Measurements from ENCODE around the gene EVC.

Gene EVC

GRCh38 chr4:5701971-5702370 lies 9.0 kb upstream of the EVC start:
- DNase-seq (ENCODE audit: low spot score in 2 of 2), result no peak
- H3K4me1 ChIP-seq, result no peaks in the 10 kb centered on the region
- no peaks in the 10 kb centered on the region for H3K36me3 ChIP-seq (replicated peaks)
- H3K27me3 ChIP-seq (ENCODE audit: low read depth), result no peaks in the 10 kb centered on the region
- no peak overlapping the region for H3K4me3 ChIP-seq
- no peaks in the 10 kb centered on the region for H3K9me3 ChIP-seq
- in situ Hi-C loops (cut with MboI; ENCODE audit: low sequenced_read_pairs), result no loop called here

DNA sequence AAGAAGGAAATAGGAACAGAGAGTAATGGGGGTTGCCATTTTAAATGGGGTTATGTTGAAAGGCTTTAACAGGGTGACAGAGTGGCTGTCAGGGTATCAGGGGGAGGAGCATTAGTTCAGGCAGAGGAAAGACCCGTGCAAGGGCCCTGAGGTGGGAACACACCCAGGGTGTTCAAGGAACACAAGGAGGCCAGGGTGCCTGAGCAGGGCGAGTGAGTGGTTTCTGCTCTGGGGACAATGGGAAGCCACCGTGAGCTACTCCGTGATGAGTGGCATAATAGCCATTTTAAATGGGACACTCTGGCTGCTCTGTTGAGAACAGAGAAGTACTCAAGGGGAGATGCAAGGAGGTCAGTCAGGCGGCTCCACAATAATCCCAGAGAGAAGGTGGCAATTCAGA lies 7.2 kb upstream of the EVC start:
- in situ Hi-C loops (cut with MboI; ENCODE audit: low sequenced_read_pairs), result no loop called here
- Histone ChIP-seq H3K36me3 (replicated peaks) (no peaks in the 10 kb centered on the region), H3K9me3 (no peaks in the 10 kb centered on the region), H3K27me3 (ENCODE audit: low read depth) (no peaks in the 10 kb centered on the region), H3K4me3 (no peak overlapping the region), H3K4me1 (no peaks in the 10 kb centered on the region)
- no peak for DNase-seq (ENCODE audit: low spot score in 2 of 2)

DNA sequence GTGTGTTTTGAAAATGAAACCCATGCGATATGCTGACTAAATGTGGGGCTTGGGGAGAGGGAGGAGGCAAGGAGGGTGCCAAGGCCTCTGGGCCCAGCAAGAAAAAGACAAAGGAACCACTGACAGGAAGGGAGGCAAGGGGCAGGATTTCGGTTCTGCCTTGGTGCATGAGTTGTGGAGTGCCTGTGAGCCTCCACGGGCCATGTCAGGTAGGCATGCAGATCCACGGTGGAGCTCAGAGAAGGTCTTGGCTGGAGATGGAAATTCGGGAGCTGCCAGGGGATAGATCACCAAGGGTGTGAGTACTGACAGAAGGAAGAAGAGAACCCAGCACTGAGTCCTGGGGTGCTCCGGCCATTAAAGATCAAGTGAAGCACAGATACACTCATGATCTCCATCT lies 6.7 kb upstream of the EVC start:
- in situ Hi-C loops (cut with MboI; ENCODE audit: low sequenced_read_pairs), result no loop called here
- Histone ChIP-seq H3K4me1 (no peaks in the 10 kb centered on the region), H3K27me3 (ENCODE audit: low read depth) (no peaks in the 10 kb centered on the region), H3K4me3 (no peak overlapping the region), H3K36me3 (replicated peaks) (no peaks in the 10 kb centered on the region), H3K9me3 (no peaks in the 10 kb centered on the region)
- no peak for DNase-seq (ENCODE audit: low spot score in 2 of 2)

- in situ Hi-C loops (cut with MboI; ENCODE audit: low sequenced_read_pairs), result no loop called here
- H3K4me3 ChIP-seq, result no peak overlapping the region
- no peaks in the 10 kb centered on the region for H3K9me3 ChIP-seq
- no peaks in the 10 kb centered on the region for H3K27me3 ChIP-seq (ENCODE audit: low read depth)
- peaks cover 5% of the 10 kb centered on the region for H3K4me1 ChIP-seq
- DNase-seq (ENCODE audit: low spot score in 2 of 2), result no peak
- H3K36me3 ChIP-seq (replicated peaks), result no peaks in the 10 kb centered on the region
Observed at GRCh38 chr4:5705647-5706320, 5.2 kb upstream of the EVC start.

- Histone ChIP-seq H3K4me1 (peaks cover 6% of the 10 kb centered on the region), H3K27me3 (ENCODE audit: low read depth) (no peaks in the 10 kb centered on the region), H3K9me3 (no peaks in the 10 kb centered on the region), H3K4me3 (no peak overlapping the region), H3K36me3 (replicated peaks) (no peaks in the 10 kb centered on the region)
- in situ Hi-C loops (cut with MboI; ENCODE audit: low sequenced_read_pairs), result no loop called here
- DNase-seq (ENCODE audit: low spot score in 2 of 2), result no peak
Observed at GRCh38 chr4:5706486-5707290, 4.3 kb upstream of the EVC start.

GRCh38 chr4:5707366-5707765 lies 3.6 kb upstream of the EVC start:
- in situ Hi-C loops (cut with MboI; ENCODE audit: low sequenced_read_pairs), result no loop called here
- no peak overlapping the region for H3K4me3 ChIP-seq
- H3K36me3 ChIP-seq (replicated peaks), result no peaks in the 10 kb centered on the region
- no peaks in the 10 kb centered on the region for H3K27me3 ChIP-seq (ENCODE audit: low read depth)
- no peak for DNase-seq (ENCODE audit: low spot score in 2 of 2)
- H3K9me3 ChIP-seq, result no peaks in the 10 kb centered on the region
- H3K4me1 ChIP-seq, result peaks cover 11% of the 10 kb centered on the region

- Histone ChIP-seq H3K4me3 (no peak overlapping the region), H3K9me3 (no peaks in the 10 kb centered on the region), H3K27me3 (ENCODE audit: low read depth) (no peaks in the 10 kb centered on the region), H3K4me1 (peaks cover 11% of the 10 kb centered on the region), H3K36me3 (replicated peaks) (no peaks in the 10 kb centered on the region)
- DNase-seq (ENCODE audit: low spot score in 2 of 2), result no peak
- in situ Hi-C loops (cut with MboI; ENCODE audit: low sequenced_read_pairs), result no loop called here
Observed at GRCh38 chr4:5707778-5708448, 3.1 kb upstream of the EVC start.

DNA sequence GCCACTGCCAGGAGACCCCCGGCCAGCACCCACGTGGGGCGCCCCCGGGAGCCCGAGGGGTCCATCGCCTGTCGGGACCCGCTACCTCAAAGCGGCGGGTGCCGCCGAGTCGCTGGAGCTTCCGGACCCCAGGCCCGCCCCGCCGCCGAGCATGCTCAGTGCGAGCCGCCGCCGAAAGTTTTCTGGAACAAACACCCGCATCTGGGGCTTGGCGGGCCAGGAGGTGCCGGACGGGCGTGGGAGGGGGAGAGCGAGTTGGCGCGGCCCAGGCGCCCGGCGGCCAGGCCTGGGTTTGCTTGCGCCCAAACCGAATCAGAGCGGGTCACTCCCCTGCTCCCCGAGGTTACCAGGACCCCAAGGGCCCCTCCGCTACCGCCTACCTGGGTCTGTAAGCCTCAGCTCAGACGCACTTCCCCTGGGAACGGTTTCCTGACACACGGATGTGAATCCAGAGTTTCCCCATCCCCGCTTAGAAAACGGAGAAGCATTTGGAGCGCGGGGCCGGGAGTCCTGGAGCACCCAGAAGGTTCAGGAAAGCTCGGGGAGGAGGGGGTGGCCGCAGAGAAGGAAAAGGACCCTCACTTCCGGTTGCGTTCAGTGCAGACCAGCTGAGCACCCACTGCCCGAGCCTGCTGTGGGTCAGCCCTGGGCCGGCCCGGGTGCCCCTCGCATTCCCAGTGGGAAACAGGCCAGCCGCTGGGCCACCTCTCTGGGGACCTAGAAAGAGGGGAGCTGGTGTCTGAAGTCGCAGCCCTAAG lies 2.4 kb upstream of the EVC start, which contains the start of gene EVC2:
Gene EVC2 (minus strand): TSS at position 111 of the 758 bp plus-strand sequence. CDS start 46 bp downstream, at position 65.
- in situ Hi-C loops (cut with MboI; ENCODE audit: low sequenced_read_pairs), result no loop called here
- Histone ChIP-seq H3K4me3 (no peak within 1 kb of the TSS), H3K36me3 (replicated peaks) (no peaks in the 10 kb centered on the region), H3K27me3 (ENCODE audit: low read depth) (no peaks in the 10 kb centered on the region), H3K4me1 (peaks cover 11% of the 10 kb centered on the region), H3K9me3 (no peaks in the 10 kb centered on the region)
- DNase-seq (ENCODE audit: low spot score in 2 of 2), result no peak

DNA sequence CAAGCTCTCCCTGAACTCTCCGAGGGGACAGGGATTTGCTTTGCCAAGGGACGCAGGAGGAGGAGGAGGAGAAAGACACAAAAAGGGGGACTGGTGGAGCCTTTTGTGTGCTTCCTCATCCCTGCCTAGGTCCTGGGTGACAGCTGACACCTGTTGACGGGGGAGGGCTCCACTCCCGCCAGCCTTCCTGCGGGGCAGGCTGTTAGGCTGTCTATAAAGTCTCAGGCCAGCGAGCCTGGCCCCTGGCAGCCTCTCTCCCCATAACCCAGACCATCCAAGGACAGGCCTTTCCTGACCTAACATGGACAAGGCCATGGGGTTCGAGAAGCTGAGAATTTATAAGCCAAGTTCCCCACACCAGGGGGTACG lies 1.8 kb upstream of the EVC start:
- DNase-seq (ENCODE audit: low spot score in 2 of 2), result no peak
- H3K4me3 ChIP-seq, result no peak overlapping the region
- H3K4me1 ChIP-seq, result peaks cover 11% of the 10 kb centered on the region
- in situ Hi-C loops (cut with MboI; ENCODE audit: low sequenced_read_pairs), result no loop called here
- H3K27me3 ChIP-seq (ENCODE audit: low read depth), result no peaks in the 10 kb centered on the region
- no peaks in the 10 kb centered on the region for H3K9me3 ChIP-seq
- H3K36me3 ChIP-seq (replicated peaks), result no peaks in the 10 kb centered on the region

DNA sequence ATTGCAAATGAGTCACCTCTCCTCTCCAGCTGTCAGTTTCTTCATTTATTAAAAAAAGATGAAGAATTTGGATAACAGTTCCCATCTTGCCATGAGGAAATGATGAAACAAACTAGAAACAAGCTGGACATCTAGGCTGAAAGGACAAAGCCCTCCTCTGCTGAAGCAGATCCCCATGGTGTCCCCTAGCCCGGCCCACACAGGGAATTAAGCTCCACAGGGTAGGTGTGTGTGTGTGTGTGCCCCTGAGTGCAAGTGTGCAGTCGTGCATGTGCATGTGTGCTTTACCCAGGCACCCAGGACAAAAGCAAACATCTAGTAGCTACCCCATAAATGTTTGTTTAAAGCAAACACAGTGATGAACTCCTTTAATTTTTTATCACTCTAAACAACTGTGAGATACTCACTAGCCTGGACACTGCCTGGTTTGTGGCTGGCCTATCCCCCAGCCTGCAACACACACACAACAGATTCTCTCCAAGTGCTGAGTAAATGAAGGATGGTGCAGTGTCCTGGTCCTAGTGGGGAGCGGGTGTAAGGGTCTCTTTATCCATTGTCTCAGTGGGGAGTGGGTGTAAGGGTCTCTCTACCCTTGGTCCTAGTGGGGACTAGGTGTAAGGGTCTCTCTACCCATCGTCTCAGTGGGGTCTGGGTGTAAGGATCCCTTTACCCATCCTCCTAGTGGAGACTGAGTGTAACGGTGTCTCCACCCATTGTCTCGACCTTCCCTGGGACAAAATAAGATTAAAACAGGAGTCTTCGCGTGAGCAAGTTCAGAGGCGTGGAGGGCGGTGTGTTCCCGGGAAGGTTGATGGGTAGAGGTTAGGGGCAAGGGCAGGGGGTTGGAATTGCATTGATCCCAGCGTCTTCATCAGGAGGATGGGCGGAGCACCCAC lies 688 bp upstream of the EVC start:
- DNase-seq (ENCODE audit: low spot score in 2 of 2), result peak in 1 of 2 experiments; percentile 23
- Histone ChIP-seq H3K4me1 (peaks cover 11% of the 10 kb centered on the region), H3K36me3 (replicated peaks) (no peaks in the 10 kb centered on the region), H3K27me3 (ENCODE audit: low read depth) (no peaks in the 10 kb centered on the region), H3K9me3 (peaks cover 3% of the 10 kb centered on the region), H3K4me3 (peak overlapping the region; percentile 32)
- in situ Hi-C loops (cut with MboI; ENCODE audit: low sequenced_read_pairs), result no loop called here

DNA sequence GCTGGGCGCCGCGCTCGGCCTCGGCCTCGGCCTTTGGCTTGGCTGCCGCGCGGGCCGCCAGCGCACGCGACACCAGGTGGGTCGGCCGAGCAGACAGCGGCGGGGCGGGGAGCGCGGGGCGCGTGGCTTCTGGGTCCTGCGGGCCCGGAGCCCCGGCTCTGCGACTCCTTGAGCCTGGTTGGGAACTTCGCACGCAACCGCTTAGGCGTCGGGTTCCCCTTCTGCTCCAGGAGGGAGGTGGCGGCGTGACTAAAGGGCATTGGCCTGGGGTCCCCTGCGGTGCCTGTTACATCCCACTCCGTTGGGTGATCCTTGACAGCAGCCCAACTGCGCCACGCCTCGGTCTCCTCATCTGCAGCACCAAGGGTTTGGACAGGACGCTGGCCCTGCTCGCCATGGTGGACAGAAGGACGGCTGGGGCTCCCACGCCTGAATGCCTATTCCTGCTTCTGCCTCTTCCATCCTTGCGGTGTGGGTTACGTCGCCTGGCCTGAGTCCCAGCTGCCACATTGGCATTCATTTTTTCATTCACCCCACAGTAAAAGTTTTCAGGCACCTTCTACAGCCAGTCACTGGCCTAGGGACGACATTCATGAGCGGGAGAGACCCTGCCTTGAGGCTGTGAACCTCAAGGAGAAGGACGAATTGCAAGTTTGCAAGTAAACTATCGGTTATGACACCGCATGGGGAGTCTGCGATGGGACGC lies 631 bp downstream of the EVC start:
- Histone ChIP-seq H3K4me3 (peak overlapping the region; percentile 41), H3K4me1 (peaks cover 11% of the 10 kb centered on the region), H3K36me3 (replicated peaks) (no peaks in the 10 kb centered on the region), H3K9me3 (peaks cover 3% of the 10 kb centered on the region), H3K27me3 (ENCODE audit: low read depth) (no peaks in the 10 kb centered on the region)
- in situ Hi-C loops (cut with MboI; ENCODE audit: low sequenced_read_pairs), result no loop called here
- peak in 1 of 2 experiments; percentile 53 for DNase-seq (ENCODE audit: low spot score in 2 of 2)

DNA sequence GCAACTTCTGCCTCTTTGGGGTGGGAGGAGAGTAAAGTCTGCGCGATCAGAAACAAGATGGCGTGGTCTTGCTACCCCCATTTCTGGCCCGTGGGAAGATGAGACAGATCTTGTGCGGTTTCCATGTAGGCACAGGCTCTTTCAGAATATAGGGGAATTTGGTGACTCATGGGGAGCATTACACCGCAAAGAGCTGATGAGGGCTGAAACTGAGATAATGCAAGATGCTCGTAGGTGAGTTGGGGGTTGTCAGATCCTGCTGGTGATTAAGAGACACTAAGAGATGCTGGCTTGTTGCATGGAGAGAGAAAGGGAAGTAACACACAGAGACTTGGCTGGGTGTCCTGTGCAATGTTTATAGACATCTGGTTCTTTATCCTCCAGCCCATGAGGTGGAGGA lies 1.5 kb downstream of the EVC start:
- H3K4me3 ChIP-seq, result no peak overlapping the region
- peaks cover 11% of the 10 kb centered on the region for H3K4me1 ChIP-seq
- H3K9me3 ChIP-seq, result peaks cover 3% of the 10 kb centered on the region
- in situ Hi-C loops (cut with MboI; ENCODE audit: low sequenced_read_pairs), result no loop called here
- no peaks in the 10 kb centered on the region for H3K36me3 ChIP-seq (replicated peaks)
- H3K27me3 ChIP-seq (ENCODE audit: low read depth), result no peaks in the 10 kb centered on the region
- no peak for DNase-seq (ENCODE audit: low spot score in 2 of 2)
